ENCODE measurements around the gene MRPL18.

DNA sequence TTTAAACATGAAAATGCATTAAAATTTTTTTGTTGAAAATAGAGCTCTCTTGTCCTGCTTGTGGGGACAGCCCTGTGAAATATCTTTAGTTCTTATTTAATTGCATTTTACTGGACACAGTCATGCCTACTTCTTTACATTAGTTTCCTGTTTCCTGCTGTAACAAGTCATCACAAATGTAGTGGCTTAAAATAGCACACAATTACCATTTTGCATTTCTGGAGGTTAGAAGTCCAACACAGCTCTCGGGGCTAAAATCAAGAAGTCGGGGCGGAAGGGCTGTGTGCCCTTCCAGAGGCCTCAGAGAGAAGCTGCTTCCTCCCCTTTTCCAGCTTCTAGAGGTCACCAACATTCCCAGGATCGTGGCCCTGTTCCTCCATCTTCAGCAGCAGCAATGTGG is 39.3 kb downstream of the MRPL18 start:
- TF ChIP-seq, protein P1, sequence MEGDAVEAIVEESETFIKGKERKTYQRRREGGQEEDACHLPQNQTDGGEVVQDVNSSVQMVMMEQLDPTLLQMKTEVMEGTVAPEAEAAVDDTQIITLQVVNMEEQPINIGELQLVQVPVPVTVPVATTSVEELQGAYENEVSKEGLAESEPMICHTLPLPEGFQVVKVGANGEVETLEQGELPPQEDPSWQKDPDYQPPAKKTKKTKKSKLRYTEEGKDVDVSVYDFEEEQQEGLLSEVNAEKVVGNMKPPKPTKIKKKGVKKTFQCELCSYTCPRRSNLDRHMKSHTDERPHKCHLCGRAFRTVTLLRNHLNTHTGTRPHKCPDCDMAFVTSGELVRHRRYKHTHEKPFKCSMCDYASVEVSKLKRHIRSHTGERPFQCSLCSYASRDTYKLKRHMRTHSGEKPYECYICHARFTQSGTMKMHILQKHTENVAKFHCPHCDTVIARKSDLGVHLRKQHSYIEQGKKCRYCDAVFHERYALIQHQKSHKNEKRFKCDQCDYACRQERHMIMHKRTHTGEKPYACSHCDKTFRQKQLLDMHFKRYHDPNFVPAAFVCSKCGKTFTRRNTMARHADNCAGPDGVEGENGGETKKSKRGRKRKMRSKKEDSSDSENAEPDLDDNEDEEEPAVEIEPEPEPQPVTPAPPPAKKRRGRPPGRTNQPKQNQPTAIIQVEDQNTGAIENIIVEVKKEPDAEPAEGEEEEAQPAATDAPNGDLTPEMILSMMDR (IDR thresholded peaks at IDR 0.05), result no peak
- no peak for TF ChIP-seq POLR2A (IDR thresholded peaks at IDR 0.05)
